GM12872 (cell line): Measurements from ENCODE around the gene NFIB.

Experiments
- CTCF ChIP-seq: IDR thresholded peaks from 3 replicates; pipeline ENCODE4 v1.5.1; 2011; ENCODE audit warnings: low read depth, mild to moderate bottlenecking, low read length, moderate library complexity; ENCODE audit not compliant: insufficient read depth

NFIB gene

GRCh38 chr9:14214693-14215092 lies 99.2 kb downstream of the NFIB start:
- no peak for TF ChIP-seq CTCF

- no peak for TF ChIP-seq CTCF
Observed at GRCh38 chr9:14214065-14214684, 99.8 kb downstream of the NFIB start.

GRCh38 chr9:14213504-14213903 lies 100.4 kb downstream of the NFIB start:
- no peak for TF ChIP-seq CTCF

- TF ChIP-seq CTCF: no peak
Observed at GRCh38 chr9:14212697-14213420, 101.1 kb downstream of the NFIB start.

- no peak for TF ChIP-seq CTCF
Observed at GRCh38 chr9:14212077-14212476, 101.9 kb downstream of the NFIB start.

GRCh38 chr9:14211564-14211963 lies 102.4 kb downstream of the NFIB start:
- TF ChIP-seq CTCF: no peak

GRCh38 chr9:14210428-14210827 lies 103.5 kb downstream of the NFIB start:
- no peak for TF ChIP-seq CTCF
